Gastroesophageal sphincter (tissue), 4 donors: Measurements from ENCODE around the gene PSMB5. TPM values are rescaled to one million over a fixed set of nuclear protein-coding genes. Genes with fewer than 3 reads are reported as not detected.

Source experiments
- ATAC-seq: fragments of 150-250 bp; one replicate; pipeline ENCODE4 v1.9.1; 2016; ENCODE audit warnings: mild to moderate bottlenecking, moderate library complexity
- H3K27ac ChIP-seq, 4 donors: fragments of 200-600 bp; sonication (generic) in 3 of 4; 1 replicate in 3 of 4; 2 replicates in 1 of 4; pipeline ENCODE4 v1.5.1; 2016 to 2019
- H3K27me3 ChIP-seq: fragments of 200-600 bp; sonication (generic); one replicate; pipeline ENCODE4 v1.5.1; 2019
- H3K36me3 ChIP-seq, 2 donors: fragments of 200-600 bp; sonication (generic); one replicate each; pipeline ENCODE4 v1.5.1; 2019; ENCODE audit warnings: control low read depth in 1 of 2
- H3K4me1 ChIP-seq, 3 donors: fragments of 200-600 bp; sonication (generic); 1 replicate in 2 of 3; 2 replicates in 1 of 3; pipeline ENCODE4 v1.5.1; 2016 to 2019; ENCODE audit warnings: control low read depth in 2 of 3
- H3K4me3 ChIP-seq, 2 donors: fragments of 200-600 bp; sonication (generic); one replicate each; pipeline ENCODE4 v1.5.1; 2019; ENCODE audit warnings: mild to moderate bottlenecking in 1 of 2, moderate library complexity in 1 of 2
- H3K9me3 ChIP-seq, 3 donors: fragments of 200-600 bp; sonication (generic); one replicate each; pipeline ENCODE4 v1.5.1; 2017 to 2019; ENCODE audit warnings: control low read depth in 2 of 3
- EP300 ChIP-seq: sonication (generic); formaldehyde crosslinking; IDR thresholded peaks from one replicate; pipeline ENCODE4 v1.6.1; 2017; ENCODE audit warnings: antibody characterized with exemption, mild to moderate bottlenecking
- POLR2A ChIP-seq, 2 donors: fragments of 450-650 bp; IDR thresholded peaks; one replicate each; pipeline ENCODE4 v1.6.1; 2017; ENCODE audit warnings: antibody characterized with exemption in 2 of 2, mild to moderate bottlenecking in 2 of 2, moderate library complexity in 1 of 2
- POLR2AphosphoS5 ChIP-seq: sonication (generic); formaldehyde crosslinking; IDR thresholded peaks from one replicate; pipeline ENCODE4 v1.6.1; 2017; ENCODE audit warnings: antibody characterized with exemption
- WGBS, 2 donors: methylation state at CpG; one replicate each; pipeline ENCODE4 v1.1.5; 2018; ENCODE audit warnings: low coverage in 1 of 2; 5-methylcytosine and 5-hydroxymethylcytosine counted together
- total RNA-seq, 4 donors: library from RNA; depleted of rRNA; stranded (reverse); fragments of >200 nt; gene quantifications; one replicate each; pipeline ENCODE4 v1.1.0, GENCODE V29; 2016
- TF ChIP-seq, protein P1 (sequence below), 4 experiments: fragments of 200-600 bp in 2 of 4; fragments of 450-650 bp in 2 of 4; sonication (generic) in 1 of 4; IDR thresholded peaks; one replicate each; pipeline ENCODE4 v1.5.1; 2017 to 2019; ENCODE audit warnings: antibody characterized with exemption in 4 of 4, mild to moderate bottlenecking in 2 of 4, moderate library complexity in 2 of 4

PSMB5 gene
- total RNA-seq, 4 donors from 2014 or later: 125 to 182 (median 133) TPM

DNA sequence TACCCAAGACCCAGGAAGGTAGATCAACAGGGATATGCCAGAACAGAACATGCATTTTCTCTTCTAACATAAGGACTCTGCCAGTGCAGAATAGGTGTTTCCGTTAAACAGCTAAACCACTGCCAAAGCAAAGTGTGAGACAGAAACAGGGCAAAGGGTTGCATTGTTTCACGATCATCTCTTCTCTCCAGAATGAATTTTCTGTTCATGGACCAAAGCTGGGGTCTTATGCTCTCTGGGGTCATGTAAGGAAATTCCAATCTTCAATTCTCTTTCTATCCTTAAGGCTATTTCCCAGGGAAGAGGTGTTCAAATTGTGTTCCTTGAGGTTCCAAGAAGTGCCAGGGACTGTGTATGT, 10.9 kb downstream of the PSMB5 start:
- Histone ChIP-seq H3K27me3 (no peaks in the 10 kb centered on the region), H3K9me3 (no peaks in the 10 kb centered on the region), H3K4me3 (no peak overlapping the region), H3K27ac (no peak overlapping the region), H3K4me1 (peaks cover 0 to 11% (median 0%) of the 10 kb centered on the region in 3 donors), H3K36me3 (peaks cover 0 to 50% of the 10 kb centered on the region in 2 donors)
- ATAC-seq: no peak
- 83 to 86% methylated on average over 1 to 2 of the region's 2 CpGs for WGBS, 2 donors
- TF ChIP-seq POLR2AphosphoS5 (no peak), EP300 (no peak), POLR2A (IDR thresholded peaks at IDR 0.05) (no peak)
- TF ChIP-seq, protein P1, sequence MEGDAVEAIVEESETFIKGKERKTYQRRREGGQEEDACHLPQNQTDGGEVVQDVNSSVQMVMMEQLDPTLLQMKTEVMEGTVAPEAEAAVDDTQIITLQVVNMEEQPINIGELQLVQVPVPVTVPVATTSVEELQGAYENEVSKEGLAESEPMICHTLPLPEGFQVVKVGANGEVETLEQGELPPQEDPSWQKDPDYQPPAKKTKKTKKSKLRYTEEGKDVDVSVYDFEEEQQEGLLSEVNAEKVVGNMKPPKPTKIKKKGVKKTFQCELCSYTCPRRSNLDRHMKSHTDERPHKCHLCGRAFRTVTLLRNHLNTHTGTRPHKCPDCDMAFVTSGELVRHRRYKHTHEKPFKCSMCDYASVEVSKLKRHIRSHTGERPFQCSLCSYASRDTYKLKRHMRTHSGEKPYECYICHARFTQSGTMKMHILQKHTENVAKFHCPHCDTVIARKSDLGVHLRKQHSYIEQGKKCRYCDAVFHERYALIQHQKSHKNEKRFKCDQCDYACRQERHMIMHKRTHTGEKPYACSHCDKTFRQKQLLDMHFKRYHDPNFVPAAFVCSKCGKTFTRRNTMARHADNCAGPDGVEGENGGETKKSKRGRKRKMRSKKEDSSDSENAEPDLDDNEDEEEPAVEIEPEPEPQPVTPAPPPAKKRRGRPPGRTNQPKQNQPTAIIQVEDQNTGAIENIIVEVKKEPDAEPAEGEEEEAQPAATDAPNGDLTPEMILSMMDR (IDR thresholded peaks at IDR 0.05): no peak

DNA sequence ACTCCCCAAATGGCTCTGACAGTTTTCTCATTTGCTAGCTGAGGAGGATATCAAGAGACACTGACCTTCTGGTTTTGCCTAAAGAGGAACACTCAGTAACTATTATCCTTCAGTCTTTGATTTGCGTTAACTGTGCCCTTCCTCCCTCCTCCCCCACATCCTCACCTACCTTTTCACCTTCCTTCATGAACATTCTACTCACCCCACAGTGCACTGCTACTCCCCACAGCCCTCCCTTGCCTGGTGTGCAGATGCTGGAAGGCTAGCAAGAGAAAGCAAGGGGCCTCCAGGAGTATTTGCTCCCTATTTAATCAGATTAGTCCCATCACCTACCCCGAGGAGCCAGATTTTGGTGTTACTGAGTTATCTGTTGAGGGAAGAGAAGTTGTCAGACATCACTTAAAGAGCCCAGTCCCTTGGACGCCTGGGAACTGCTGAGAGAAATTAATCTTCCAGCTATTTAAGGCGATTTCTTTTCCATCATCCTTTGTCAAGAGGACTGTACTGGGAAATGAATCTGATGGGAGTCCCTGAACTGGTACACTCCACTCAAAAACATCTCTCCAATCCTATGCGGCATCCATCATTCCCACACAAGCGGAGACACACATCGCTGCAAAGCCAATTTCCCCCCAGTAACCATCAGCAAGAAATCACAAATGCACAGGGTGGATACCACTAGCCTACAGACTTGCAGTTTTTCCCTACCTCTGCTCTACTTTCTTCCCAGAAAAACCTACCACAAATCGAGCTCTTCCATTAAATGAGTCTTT, 11.5 kb downstream of the PSMB5 start:
- Histone ChIP-seq H3K4me1 (peaks cover 0 to 6% (median 0%) of the 10 kb centered on the region in 3 donors), H3K27me3 (no peaks in the 10 kb centered on the region), H3K4me3 (no peak overlapping the region), H3K27ac (no peak overlapping the region), H3K36me3 (peaks cover 0 to 46% of the 10 kb centered on the region in 2 donors), H3K9me3 (no peaks in the 10 kb centered on the region)
- WGBS, 2 donors: 67 to 74% methylated on average over 4 to 8 of the region's 8 CpGs
- no peak for TF ChIP-seq EP300
- no peak for TF ChIP-seq POLR2AphosphoS5
- ATAC-seq: no peak

DNA sequence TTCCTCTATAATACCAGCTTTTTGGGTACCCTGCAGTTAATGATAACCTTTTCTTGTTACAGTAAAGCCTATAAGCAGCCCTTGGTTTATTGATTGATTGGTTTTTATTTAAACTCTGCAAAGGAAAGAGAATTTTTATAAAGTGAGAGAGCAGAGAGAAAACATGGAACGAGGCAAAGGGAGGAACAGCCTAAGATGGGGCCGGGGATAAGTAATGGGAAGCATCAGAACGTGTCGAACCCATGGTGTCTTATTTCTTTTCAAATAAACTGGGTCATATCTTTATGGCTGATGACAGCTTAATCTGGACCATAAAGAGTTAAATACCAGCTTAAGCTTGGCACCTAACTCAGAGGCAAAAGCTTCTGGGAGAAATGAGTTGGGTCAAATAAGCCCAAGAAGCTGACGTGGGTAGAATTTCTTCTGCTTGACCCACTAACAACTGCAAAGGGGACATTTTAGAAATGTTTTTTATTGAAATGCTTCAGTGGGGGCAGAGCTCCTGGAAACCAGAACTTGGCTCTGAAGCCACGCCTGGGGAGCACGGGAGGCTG, 12.7 kb downstream of the PSMB5 start:
- TF ChIP-seq POLR2AphosphoS5: no peak
- no peak for TF ChIP-seq POLR2A (IDR thresholded peaks at IDR 0.05)
- TF ChIP-seq EP300: no peak
- TF ChIP-seq, protein P1 (IDR thresholded peaks at IDR 0.05): no peak
- Histone ChIP-seq H3K27me3 (no peaks in the 10 kb centered on the region), H3K27ac (no peak overlapping the region), H3K4me1 (no peaks in the 10 kb centered on the region), H3K9me3 (no peaks in the 10 kb centered on the region), H3K4me3 (no peak overlapping the region), H3K36me3 (peaks cover 0 to 35% of the 10 kb centered on the region in 2 donors)
- 59 to 60% methylated on average over 1 to 7 of the region's 7 CpGs for WGBS, 2 donors
- ATAC-seq: no peak

DNA sequence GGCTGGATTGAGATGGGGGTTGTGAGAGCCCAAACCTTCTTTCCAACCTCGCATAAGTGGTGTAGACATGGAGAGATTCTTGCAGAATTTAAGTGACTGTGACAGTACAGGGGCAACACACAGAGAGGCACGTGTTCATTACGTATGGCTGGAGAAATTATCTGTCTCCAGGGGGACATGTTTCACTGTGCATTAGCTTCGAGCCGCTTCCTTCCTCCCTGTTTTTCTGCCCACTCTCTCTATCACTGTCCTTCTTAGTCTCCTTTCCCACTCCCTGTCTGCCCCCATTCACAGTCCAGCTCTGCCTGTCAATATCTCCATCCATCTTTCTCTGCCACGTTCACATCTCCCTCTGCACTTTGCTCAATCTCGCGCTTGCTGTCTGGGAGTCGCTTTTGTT, 13.3 kb downstream of the PSMB5 start:
- H3K4me3 ChIP-seq: no peak overlapping the region
- no peaks in the 10 kb centered on the region for H3K27me3 ChIP-seq
- no peak overlapping the region for H3K27ac ChIP-seq
- H3K36me3 ChIP-seq: peaks cover 0 to 30% of the 10 kb centered on the region in 2 donors
- ATAC-seq: no peak
- TF ChIP-seq, protein P1 (IDR thresholded peaks at IDR 0.05): no peak
- TF ChIP-seq EP300 (no peak), POLR2A (IDR thresholded peaks at IDR 0.05) (no peak), POLR2AphosphoS5 (no peak)
- WGBS, 2 donors: 51 to 65% methylated on average over 9 of the region's 9 CpGs
- no peaks in the 10 kb centered on the region for H3K9me3 ChIP-seq
- no peaks in the 10 kb centered on the region for H3K4me1 ChIP-seq

DNA sequence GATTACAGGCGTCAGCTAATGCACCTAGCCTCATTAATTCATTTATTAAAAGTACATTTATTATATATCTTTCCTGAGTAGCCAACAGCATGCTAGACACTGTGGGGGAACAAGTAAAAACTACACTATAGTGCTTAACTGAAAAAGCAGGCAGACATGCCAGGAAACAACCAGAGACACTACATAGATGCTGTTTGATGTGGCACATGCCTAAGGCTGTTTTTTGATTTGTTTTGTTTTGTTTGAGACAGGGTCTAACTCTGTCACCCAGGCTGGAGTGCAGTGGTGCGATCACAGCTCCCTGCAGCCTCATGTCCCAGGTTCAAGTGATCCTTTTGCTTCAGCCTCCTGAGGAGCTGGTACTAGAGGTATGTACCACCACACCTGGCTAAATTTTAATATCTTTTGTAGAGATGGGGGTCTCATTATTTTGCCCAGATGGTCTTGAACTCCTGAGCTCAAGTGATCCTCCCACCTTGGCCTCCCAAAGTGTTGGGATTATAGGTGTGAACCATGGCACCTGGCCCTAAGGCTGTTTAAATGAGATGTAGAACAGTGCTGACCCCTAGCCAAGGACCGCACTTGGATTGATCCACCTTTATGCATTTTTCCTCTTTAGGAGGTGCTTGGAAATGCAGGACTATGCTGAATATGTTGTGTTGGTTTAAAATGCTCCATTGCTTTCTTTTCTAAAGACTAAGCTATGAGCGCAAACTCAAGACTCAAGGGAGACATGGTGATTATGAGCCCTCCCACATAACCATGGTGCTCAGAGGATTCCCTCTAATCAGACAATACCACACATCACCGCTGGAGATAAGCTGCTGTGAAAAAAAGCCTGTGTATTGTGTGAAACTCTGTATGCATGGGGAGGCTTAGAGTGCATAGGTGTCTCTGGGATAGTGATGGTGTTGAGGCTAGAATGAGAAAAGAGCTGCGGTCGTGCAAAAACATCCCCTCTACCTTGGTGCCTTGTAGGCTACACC, 14.3 kb downstream of the PSMB5 start:
- TF ChIP-seq POLR2A (IDR thresholded peaks at IDR 0.05): no peak
- no peak for TF ChIP-seq POLR2AphosphoS5
- TF ChIP-seq, protein P1 (IDR thresholded peaks at IDR 0.05): no peak
- TF ChIP-seq EP300: no peak
- Histone ChIP-seq H3K4me3 (no peak overlapping the region), H3K27me3 (no peaks in the 10 kb centered on the region), H3K27ac (no peak overlapping the region), H3K4me1 (no peaks in the 10 kb centered on the region), H3K36me3 (peaks cover 0 to 20% of the 10 kb centered on the region in 2 donors), H3K9me3 (no peaks in the 10 kb centered on the region)
- ATAC-seq: no peak
- 90 to 100% methylated on average over 2 to 5 of the region's 7 CpGs for WGBS, 2 donors
